MM.1S (cell line): Measurements from ENCODE around the gene SYT2.

Experiments
- EZH2 ChIP-seq: fragments of 300-600 bp; sonication (generic); optimal IDR thresholded peaks from 2 replicates; pipeline ENCODE3; 2017; ENCODE audit warnings: low read depth, mild to moderate bottlenecking, antibody characterized with exemption, low read length, mixed read lengths
- EZH2phosphoT487 ChIP-seq: fragments of 300-600 bp; sonication (generic); IDR thresholded peaks from 2 replicates; pipeline ENCODE4 v1.6.1; 2018; ENCODE audit warnings: antibody characterized with exemption, low read length
- TF ChIP-seq, protein P1 (sequence below): fragments of 300-600 bp; sonication (generic); IDR thresholded peaks from 2 replicates; pipeline ENCODE4 v1.5.1; 2016; ENCODE audit warnings: antibody characterized with exemption, low read length, mixed read lengths

- TF ChIP-seq EZH2: no peak
- TF ChIP-seq, protein P1, sequence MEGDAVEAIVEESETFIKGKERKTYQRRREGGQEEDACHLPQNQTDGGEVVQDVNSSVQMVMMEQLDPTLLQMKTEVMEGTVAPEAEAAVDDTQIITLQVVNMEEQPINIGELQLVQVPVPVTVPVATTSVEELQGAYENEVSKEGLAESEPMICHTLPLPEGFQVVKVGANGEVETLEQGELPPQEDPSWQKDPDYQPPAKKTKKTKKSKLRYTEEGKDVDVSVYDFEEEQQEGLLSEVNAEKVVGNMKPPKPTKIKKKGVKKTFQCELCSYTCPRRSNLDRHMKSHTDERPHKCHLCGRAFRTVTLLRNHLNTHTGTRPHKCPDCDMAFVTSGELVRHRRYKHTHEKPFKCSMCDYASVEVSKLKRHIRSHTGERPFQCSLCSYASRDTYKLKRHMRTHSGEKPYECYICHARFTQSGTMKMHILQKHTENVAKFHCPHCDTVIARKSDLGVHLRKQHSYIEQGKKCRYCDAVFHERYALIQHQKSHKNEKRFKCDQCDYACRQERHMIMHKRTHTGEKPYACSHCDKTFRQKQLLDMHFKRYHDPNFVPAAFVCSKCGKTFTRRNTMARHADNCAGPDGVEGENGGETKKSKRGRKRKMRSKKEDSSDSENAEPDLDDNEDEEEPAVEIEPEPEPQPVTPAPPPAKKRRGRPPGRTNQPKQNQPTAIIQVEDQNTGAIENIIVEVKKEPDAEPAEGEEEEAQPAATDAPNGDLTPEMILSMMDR: no peak
- TF ChIP-seq EZH2phosphoT487: no peak
Observed at GRCh38 chr1:202561240-202561639, 149.0 kb downstream of the SYT2 start.
